ENCODE data around the gene PM20D1. TPM values are rescaled to one million over a fixed set of nuclear protein-coding genes. Genes with fewer than 3 reads are reported as not detected.
A peak's percentile ranks its signal among the peaks of the same experiment; 100 is the strongest.

The PM20D1 gene
- total RNA-seq (2021) (0.23 to 0.37 TPM (median 0.32 TPM) in 3 replicates), Bru-seq, nascent RNA (percentile 24 among the genes with signal in this experiment)
- long read RNA-seq, experiment 1 = 0 reads
- long read RNA-seq, experiment 2 = 0 reads
- long read RNA-seq, experiment 3 = 0 reads

GRCh38 chr1:205849619-205850355 lies at the start of gene PM20D1:
PM20D1 (minus strand) TSS chr1:205850132; CDS start chr1:205850072, 60 bp downstream.
- H3K9me3 Mint-ChIP-seq = peaks cover 12% of the 10 kb centered on the region
- peaks cover 36% of the 10 kb centered on the region for H3K27me3 Mint-ChIP-seq (ENCODE audit: low read depth)
- POLR2A ChIA-PET = interaction anchor here (0.5 to 0.6 kb wide), 2 partner anchors 15 to 192 kb away, joined by 3 to 6 read pairs; no protein-coding TSS in a partner anchor
- ATAC-seq (peak; percentile 99), DNase-seq (ENCODE audit: low spot score) (peak; percentile 92)
- H3K4me3 Mint-ChIP-seq = peak within 1 kb of the TSS; percentile 79
- CTCF ChIA-PET = interaction anchor here (0.6 to 3.2 kb wide), 13 partner anchors 9 to 496 kb away, joined by 3 to 23 read pairs (median 4); no protein-coding TSS in a partner anchor
- H3K36me3 Mint-ChIP-seq = no peaks in the 10 kb centered on the region
- no peak within 1 kb of the TSS for H3K27ac Mint-ChIP-seq
- no peak for TF ChIP-seq STAT6 (CRISPR knock-in tag; conservative IDR thresholded peaks at IDR 0.05; ENCODE audit: low read depth)
- TF ChIP-seq NR1H2 (CRISPR knock-in tag; IDR thresholded peaks at IDR 0.05) = no peak
- TF ChIP-seq PRDM15 (CRISPR knock-in tag; IDR thresholded peaks at IDR 0.05) = no peak
- no peak for TF ChIP-seq NR3C1 (CRISPR knock-in tag; conservative IDR thresholded peaks at IDR 0.05; ENCODE audit: low read depth)
- TF ChIP-seq ZNF425 (CRISPR knock-in tag; conservative IDR thresholded peaks at IDR 0.05) = no peak
- TF ChIP-seq USF2 (CRISPR knock-in tag; IDR thresholded peaks at IDR 0.05) = no peak
- TF ChIP-seq NFATC4 (CRISPR knock-in tag; IDR thresholded peaks at IDR 0.05) = no peak
- no peak for TF ChIP-seq ZNF263 (CRISPR knock-in tag; IDR thresholded peaks at IDR 0.05; ENCODE audit: low read depth)
- no peak for TF ChIP-seq ETV6 (CRISPR knock-in tag; IDR thresholded peaks at IDR 0.05)
- no peak for TF ChIP-seq EMX1 (CRISPR knock-in tag; IDR thresholded peaks at IDR 0.05)
- TF ChIP-seq TEAD4 (CRISPR knock-in tag; IDR thresholded peaks at IDR 0.05) = no peak
- no peak for TF ChIP-seq PREB (CRISPR knock-in tag; IDR thresholded peaks at IDR 0.05; ENCODE audit: borderline replicate concordance)
- TF ChIP-seq ESRRA (CRISPR knock-in tag; IDR thresholded peaks at IDR 0.05; ENCODE audit: borderline replicate concordance) = no peak
- no peak for TF ChIP-seq SOX15 (CRISPR knock-in tag; IDR thresholded peaks at IDR 0.05)
- no peak for TF ChIP-seq FOXP4 (CRISPR knock-in tag; IDR thresholded peaks at IDR 0.05)
- TF ChIP-seq RORB (CRISPR knock-in tag; IDR thresholded peaks at IDR 0.05) = no peak
- no peak for TF ChIP-seq ZNF138 (CRISPR knock-in tag; conservative IDR thresholded peaks at IDR 0.05)
- TF ChIP-seq ZNF532 (CRISPR knock-in tag; IDR thresholded peaks at IDR 0.05; ENCODE audit: borderline replicate concordance) = no peak
- peaks cover 7% of the 10 kb centered on the region for H3K4me1 Mint-ChIP-seq

All from WTC11 (cell line).